ENCODE measurements around the gene INTS11. TPM values are rescaled to one million over a fixed set of nuclear protein-coding genes. Genes with fewer than 3 reads are reported as not detected.

Gene INTS11
- total RNA-seq, 1 experiment from 2014 or later, result 103 TPM

DNA sequence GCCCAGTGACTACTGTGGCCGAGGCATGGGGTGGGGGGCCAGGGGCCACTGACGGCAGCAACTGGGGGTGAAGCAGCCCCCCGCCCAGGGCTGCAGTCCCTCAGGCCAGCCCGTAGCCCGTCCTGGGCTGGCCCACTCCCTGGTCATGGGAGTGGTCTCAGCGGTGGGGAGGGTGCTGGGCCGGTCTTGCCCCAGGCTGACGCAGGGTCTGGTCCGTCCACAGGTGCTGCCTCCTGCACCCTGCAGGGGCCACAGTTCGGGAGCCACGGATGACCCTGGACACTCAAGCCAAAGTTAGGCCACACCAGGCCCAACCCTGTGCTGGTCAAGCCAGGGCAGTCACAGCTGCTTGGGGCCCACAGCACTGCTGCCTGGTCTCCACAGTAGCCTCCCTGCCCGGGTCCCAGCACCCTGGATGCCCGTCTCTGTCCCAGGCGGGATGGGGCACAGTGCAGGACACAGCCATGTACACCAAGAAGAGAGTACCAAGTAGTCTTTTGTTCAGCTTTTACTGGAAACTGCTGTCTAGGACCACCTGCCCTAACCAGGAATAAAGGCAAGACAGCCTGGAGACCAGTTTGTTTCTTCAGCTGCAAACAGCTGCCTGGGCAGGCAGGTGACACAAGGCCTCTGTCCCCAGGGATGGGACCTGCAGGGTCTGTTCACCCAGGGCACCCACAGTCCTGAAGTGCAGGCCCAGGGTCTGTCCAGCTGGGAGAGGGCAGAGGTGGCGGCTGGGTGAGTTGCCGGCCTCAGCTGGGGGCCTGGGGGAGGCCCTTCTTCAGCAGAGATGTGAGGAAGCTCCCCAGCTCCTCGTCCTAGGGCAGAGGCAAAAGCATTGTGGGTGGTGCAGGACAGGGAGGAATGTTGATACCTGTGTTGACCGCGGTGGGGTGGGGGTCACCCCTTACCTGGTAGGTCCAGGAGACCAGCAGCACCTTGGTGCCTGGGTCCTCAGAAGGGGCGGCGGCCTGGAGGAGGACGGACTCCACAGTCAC, 13.1 kb downstream of the INTS11 start:
- H3K4me3 Mint-ChIP-seq (ENCODE audit: unreplicated experiment), result no peak overlapping the region
- TF ChIP-seq CTCF (IDR thresholded peaks at IDR 0.05; ENCODE audit: insufficient read depth in 1 of 2, low read depth in 1 of 2, low read length in 1 of 2, severe bottlenecking in 1 of 2, unreplicated experiment in 1 of 2), result no peak
- H3K27me3 Mint-ChIP-seq (ENCODE audit: insufficient read depth, unreplicated experiment), result no peaks in the 10 kb centered on the region
- Histone ChIP-seq H3K9me3 (no peaks in the 10 kb centered on the region), H3K4me3 (ENCODE audit: low read depth, low read length) (no peak overlapping the region), H3K36me3 (ENCODE audit: control insufficient read depth, insufficient read depth, low read length) (no peaks in the 10 kb centered on the region; the same call in 1 of the 2 replicates), H3K27me3 (replicated peaks; ENCODE audit: control insufficient read depth, insufficient read depth, low read length) (no peaks in the 10 kb centered on the region), H3K4me1 (peaks cover 14% of the 10 kb centered on the region)
- peaks cover 6% of the 10 kb centered on the region for H3K4me1 Mint-ChIP-seq (ENCODE audit: low read depth, unreplicated experiment)
- no peak overlapping the region for H3K27ac Mint-ChIP-seq (ENCODE audit: unreplicated experiment)
- CTCF ChIA-PET, result no interaction called here
- H3K9me3 Mint-ChIP-seq (ENCODE audit: unreplicated experiment), result no peaks in the 10 kb centered on the region
- no peak for DNase-seq
- POLR2A ChIA-PET, result no interaction called here
- intact Hi-C loops (cut with micrococcal nuclease; ENCODE audit: unreplicated experiment), result no loop called here
- H3K36me3 Mint-ChIP-seq (ENCODE audit: insufficient read depth, unreplicated experiment), result peaks cover 58% of the 10 kb centered on the region
- BruUV-seq (replicated peaks), result no TSS peak

DNA sequence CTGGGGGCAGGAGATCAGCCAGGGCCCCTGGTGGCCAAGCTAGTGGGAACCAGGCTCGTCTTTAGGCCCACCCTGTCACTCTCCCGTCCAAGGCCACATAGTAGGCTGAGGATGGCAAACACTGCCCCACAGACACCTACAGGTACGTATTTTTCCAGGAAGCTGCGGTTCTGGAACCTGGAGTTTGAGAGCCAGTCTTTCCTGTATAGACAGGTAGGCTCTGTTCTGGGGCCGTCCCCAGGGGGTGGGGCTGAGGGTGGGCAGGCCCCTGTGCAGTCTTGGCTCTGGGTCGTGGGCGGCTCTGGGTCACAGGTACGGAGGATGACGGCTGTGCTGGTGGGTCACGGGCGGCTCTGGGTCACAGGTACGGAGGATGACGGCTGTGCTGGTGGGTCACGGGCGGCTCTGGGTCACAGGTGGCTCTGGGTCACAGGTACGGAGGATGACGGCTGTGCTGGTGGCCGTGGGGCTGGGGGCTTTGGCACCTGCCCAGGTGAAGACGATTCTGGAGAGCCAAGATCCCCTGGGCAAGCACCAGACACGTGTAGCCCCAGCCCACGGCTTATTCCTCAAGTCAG, 13.9 kb downstream of the INTS11 start:
- Histone ChIP-seq H3K27me3 (replicated peaks; ENCODE audit: control insufficient read depth, insufficient read depth, low read length) (no peaks in the 10 kb centered on the region), H3K4me3 (ENCODE audit: low read depth, low read length) (no peak overlapping the region), H3K36me3 (ENCODE audit: control insufficient read depth, insufficient read depth, low read length) (no peaks in the 10 kb centered on the region; the same call in 1 of the 2 replicates), H3K4me1 (peaks cover 22% of the 10 kb centered on the region), H3K9me3 (no peaks in the 10 kb centered on the region)
- no peak overlapping the region for H3K27ac Mint-ChIP-seq (ENCODE audit: unreplicated experiment)
- BruUV-seq (replicated peaks), result no TSS peak
- H3K27me3 Mint-ChIP-seq (ENCODE audit: insufficient read depth, unreplicated experiment), result no peaks in the 10 kb centered on the region
- peaks cover 49% of the 10 kb centered on the region for H3K36me3 Mint-ChIP-seq (ENCODE audit: insufficient read depth, unreplicated experiment)
- ChIA-PET POLR2A (no interaction called here), CTCF (no interaction called here)
- H3K9me3 Mint-ChIP-seq (ENCODE audit: unreplicated experiment), result no peaks in the 10 kb centered on the region
- peaks cover 6% of the 10 kb centered on the region for H3K4me1 Mint-ChIP-seq (ENCODE audit: low read depth, unreplicated experiment)
- intact Hi-C loops (cut with micrococcal nuclease; ENCODE audit: unreplicated experiment), result no loop called here
- TF ChIP-seq CTCF (IDR thresholded peaks at IDR 0.05; ENCODE audit: insufficient read depth in 1 of 2, low read depth in 1 of 2, low read length in 1 of 2, severe bottlenecking in 1 of 2, unreplicated experiment in 1 of 2), result no peak
- H3K4me3 Mint-ChIP-seq (ENCODE audit: unreplicated experiment), result peak overlapping the region; percentile 81
- no peak for DNase-seq

DNA sequence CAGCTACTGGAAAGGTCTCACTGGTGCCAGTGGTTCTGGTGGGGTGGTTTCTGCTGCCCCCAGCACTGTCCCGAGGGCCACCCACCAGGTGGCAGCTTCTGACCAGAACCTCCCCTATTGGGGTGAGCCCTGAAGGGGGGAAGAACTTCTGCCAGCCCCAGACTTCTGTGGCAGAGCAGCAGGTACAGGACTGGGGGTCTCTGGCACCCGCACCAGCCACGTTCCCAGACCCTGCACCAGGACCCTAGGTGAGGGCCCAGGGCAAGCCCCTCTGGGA, 14.4 kb downstream of the INTS11 start:
- no peak for TF ChIP-seq CTCF (IDR thresholded peaks at IDR 0.05; ENCODE audit: insufficient read depth in 1 of 2, low read depth in 1 of 2, low read length in 1 of 2, severe bottlenecking in 1 of 2, unreplicated experiment in 1 of 2)
- no TSS peak for BruUV-seq (replicated peaks)
- no peaks in the 10 kb centered on the region; the same call in 1 of the 2 replicates for H3K36me3 ChIP-seq (ENCODE audit: control insufficient read depth, insufficient read depth, low read length)
- Mint-ChIP-seq H3K9me3 (ENCODE audit: unreplicated experiment) (no peaks in the 10 kb centered on the region), H3K4me3 (ENCODE audit: unreplicated experiment) (peak overlapping the region; percentile 81), H3K27ac (ENCODE audit: unreplicated experiment) (no peak overlapping the region), H3K4me1 (ENCODE audit: low read depth, unreplicated experiment) (peaks cover 4% of the 10 kb centered on the region), H3K36me3 (ENCODE audit: insufficient read depth, unreplicated experiment) (peaks cover 44% of the 10 kb centered on the region), H3K27me3 (ENCODE audit: insufficient read depth, unreplicated experiment) (no peaks in the 10 kb centered on the region)
- ChIA-PET CTCF (interaction anchor here (0.5 kb wide), 1 partner anchor 36 kb away, joined by 3 read pairs; no protein-coding TSS in a partner anchor), POLR2A (no interaction called here)
- no peak for DNase-seq
- peaks cover 27% of the 10 kb centered on the region for H3K4me1 ChIP-seq
- intact Hi-C loops (cut with micrococcal nuclease; ENCODE audit: unreplicated experiment), result no loop called here
- H3K4me3 ChIP-seq (ENCODE audit: low read depth, low read length), result no peak overlapping the region
- H3K27me3 ChIP-seq (replicated peaks; ENCODE audit: control insufficient read depth, insufficient read depth, low read length), result no peaks in the 10 kb centered on the region
- no peaks in the 10 kb centered on the region for H3K9me3 ChIP-seq

Data from Caco-2 (cell line).